Brain microvascular endothelial cell (primary cell): Measurements from ENCODE around the gene IKZF4.
A peak's percentile ranks its signal among the peaks of the same experiment; 100 is the strongest.

Source experiments
- DNase-seq: peaks from one replicate; pipeline ENCODE4 v3.0.0-alpha.2; 2020
- H3K27ac ChIP-seq: fragments of 250-450 bp; sonication (Bioruptor Pico); 2 replicates; pipeline ENCODE4 v1.5.1; 2020; ENCODE audit warnings: mild to moderate bottlenecking, moderate library complexity
- H3K27me3 ChIP-seq: fragments of 250-450 bp; sonication (Bioruptor Pico); replicated peaks from 2 replicates; pipeline ENCODE4 v1.5.1; 2020; ENCODE audit warnings: mild to moderate bottlenecking
- H3K36me3 ChIP-seq: fragments of 250-450 bp; sonication (Bioruptor Pico); replicated peaks from 2 replicates; pipeline ENCODE4 v1.5.1; 2020; ENCODE audit warnings: mild to moderate bottlenecking
- H3K4me3 ChIP-seq: 2 replicates; pipeline ENCODE4 v1.5.1; 2011; ENCODE audit warnings: low read depth, mild to moderate bottlenecking, control low read depth, low read length, moderate library complexity
- CTCF ChIP-seq: IDR thresholded peaks from 2 replicates; pipeline ENCODE4 v1.5.1; 2011; ENCODE audit warnings: low read depth, mild to moderate bottlenecking, moderate library complexity, low read length, control low read depth, inconsistent platforms; ENCODE audit errors: missing control alignments
- in situ Hi-C: cut with HindIII; loops from 2 replicates; pipeline ENCODE4 v1.10.0; 2017; ENCODE audit warnings: low sequenced_read_pairs, low pct_ligation_motif_present

The IKZF4 gene

GRCh38 chr12:56004211-56004610 is 16.6 kb upstream of the IKZF4 start:
- Histone ChIP-seq H3K4me3 (no peak overlapping the region), H3K27me3 (no peaks in the 10 kb centered on the region), H3K27ac (no peak overlapping the region), H3K36me3 (peaks cover 10% of the 10 kb centered on the region)
- no peak for TF ChIP-seq CTCF
- in situ Hi-C loops = no loop called here
- DNase-seq = no peak

DNA sequence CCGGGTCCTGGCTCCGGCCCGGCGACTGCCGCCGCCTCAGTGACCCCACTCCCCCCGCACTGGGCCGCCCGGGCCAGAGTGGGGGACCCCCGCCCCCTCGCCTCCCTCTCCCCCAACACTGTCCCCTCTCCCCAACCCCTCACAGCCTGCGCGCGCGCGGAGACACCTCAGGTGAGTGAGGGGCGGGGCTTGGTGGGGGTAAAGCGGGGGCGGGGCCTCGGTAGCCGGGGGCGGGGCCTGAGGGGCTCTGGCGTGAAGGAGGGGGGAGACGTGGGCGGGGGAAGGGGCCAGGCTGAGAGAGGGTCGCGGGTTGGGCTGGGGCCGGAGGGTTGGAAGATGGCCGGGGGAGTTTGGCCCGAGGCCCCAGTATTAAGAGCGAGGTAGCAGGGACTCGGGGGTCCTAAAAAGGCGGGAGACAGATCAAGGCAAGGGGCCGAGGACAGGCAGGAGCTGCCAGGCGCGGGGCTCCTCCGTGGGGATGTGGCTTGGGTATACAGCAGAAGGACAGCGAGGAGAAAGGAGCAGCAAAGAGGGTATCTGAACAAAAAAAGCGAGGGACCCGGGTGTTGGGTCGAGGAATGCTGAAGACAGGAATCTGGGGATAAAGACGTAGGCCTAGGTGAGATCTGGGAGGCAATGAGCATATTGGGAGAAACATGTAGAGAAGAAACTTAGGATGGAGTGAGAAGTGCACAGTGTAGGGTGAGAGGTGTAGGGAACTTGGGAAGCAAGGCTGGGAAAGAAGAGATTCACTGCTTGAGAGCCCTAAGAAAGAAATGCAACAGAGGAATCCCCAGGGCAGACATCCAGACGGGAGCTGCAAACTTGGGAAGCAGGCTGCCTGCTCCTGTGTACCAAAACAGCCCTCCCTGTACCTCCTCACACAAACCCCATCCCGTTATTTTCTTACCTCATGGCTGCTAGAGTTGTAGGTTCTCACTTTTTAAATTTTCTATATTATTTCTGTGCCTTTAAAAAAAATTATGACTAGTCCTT is 13.0 kb upstream of the IKZF4 start:
- Histone ChIP-seq H3K27ac (no peak overlapping the region), H3K36me3 (peaks cover 10% of the 10 kb centered on the region), H3K4me3 (peak overlapping the region; percentile 56), H3K27me3 (no peaks in the 10 kb centered on the region)
- in situ Hi-C loops = no loop called here
- DNase-seq = no peak
- no peak for TF ChIP-seq CTCF

DNA sequence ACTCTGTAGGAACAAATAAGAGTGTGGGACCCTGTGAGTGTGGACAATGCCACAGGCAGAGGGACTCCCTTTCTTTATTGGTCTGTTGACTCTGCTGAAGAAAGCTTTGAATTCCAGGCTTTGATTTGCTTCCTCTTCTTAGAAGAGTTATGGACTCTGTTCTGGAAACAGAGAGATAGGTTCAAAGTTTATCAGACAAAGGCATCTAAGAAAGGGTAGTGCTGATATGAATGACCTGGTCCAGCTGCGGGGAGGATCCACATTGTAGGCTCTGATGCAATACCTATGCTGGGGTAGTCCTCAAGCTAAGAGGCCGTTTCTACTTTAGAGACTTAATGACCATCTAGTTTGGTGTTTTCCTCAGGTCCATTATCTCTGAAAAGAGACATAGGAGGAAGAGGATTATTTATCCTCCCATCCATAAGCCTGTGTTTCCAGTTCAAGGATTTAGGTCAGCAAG is 10.7 kb upstream of the IKZF4 start:
- no peak for DNase-seq
- H3K27ac ChIP-seq = no peak overlapping the region
- no peaks in the 10 kb centered on the region for H3K27me3 ChIP-seq
- H3K4me3 ChIP-seq = no peak overlapping the region
- no peaks in the 10 kb centered on the region for H3K36me3 ChIP-seq
- no peak for TF ChIP-seq CTCF
- in situ Hi-C loops = no loop called here

DNA sequence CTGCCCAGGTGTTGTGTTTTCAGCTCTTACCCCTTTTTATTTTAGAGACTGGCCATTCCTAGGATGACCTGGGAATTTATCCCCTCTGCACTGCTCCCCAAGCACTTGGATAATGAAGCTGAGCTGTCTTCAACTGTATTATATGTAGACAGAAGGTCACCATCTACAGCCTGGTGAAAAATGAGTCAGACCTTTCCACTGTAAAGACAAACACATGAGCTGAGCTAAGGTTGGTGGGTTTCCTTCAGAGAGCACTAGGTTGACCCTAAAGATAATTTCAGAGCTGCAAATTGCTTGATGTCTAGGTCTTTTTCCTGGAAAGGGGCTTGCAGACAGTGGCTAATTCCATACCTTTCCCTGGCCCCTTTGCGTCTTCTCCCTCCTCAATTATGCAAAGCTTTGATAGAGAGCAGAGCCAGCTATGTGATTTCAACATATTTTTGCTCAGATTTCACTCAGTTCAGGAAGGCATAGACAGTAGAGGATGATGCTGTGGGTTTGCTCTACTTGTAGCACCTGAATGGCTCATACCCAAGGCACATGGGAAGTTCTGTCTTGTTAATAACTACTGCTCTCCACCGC is 9.2 kb upstream of the IKZF4 start:
- no peak for TF ChIP-seq CTCF
- Histone ChIP-seq H3K36me3 (no peaks in the 10 kb centered on the region), H3K27ac (no peak overlapping the region), H3K27me3 (no peaks in the 10 kb centered on the region), H3K4me3 (no peak overlapping the region)
- in situ Hi-C loops = no loop called here
- no peak for DNase-seq

DNA sequence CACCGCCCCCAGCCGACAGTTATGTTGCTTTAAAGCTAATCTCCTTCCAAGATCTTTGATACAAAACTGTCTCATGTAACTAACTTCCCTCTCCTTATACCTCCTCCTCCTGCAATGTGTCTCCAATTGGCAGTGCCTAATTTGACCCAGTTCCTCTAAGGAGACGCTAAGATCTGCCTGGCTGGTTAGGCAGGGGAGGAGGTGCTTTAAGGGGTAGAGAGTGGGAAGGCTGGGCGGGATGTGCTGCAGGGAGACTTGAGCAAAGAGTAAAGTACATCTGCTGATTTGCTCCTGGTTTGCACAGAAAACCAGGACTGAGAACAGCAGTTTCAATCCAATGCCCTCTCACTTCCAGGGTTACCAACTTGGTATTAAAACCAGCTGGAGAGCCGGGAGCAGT is 7.4 kb upstream of the IKZF4 start:
- no peak for DNase-seq
- Histone ChIP-seq H3K4me3 (no peak overlapping the region), H3K27ac (no peak overlapping the region), H3K27me3 (no peaks in the 10 kb centered on the region), H3K36me3 (no peaks in the 10 kb centered on the region)
- in situ Hi-C loops = no loop called here
- no peak for TF ChIP-seq CTCF
